Astrocyte of the spinal cord (primary cell): Measurements from ENCODE around the gene BTBD19.

Source experiments
- DNase-seq: peaks from one replicate; pipeline ENCODE4 v3.0.0; 2011; ENCODE audit warnings: low read depth, low spot score
- H3K4me3 ChIP-seq: 2 replicates; pipeline ENCODE4 v1.5.1; 2011; ENCODE audit warnings: low read depth, mild to moderate bottlenecking, low read length, moderate library complexity
- in situ Hi-C: cut with HindIII; loops from 2 replicates; pipeline ENCODE4 v1.10.0; 2017; ENCODE audit warnings: low sequenced_read_pairs
- TF ChIP-seq, protein P1 (sequence below): IDR thresholded peaks from 2 replicates; pipeline ENCODE4 v1.5.1; 2012; ENCODE audit warnings: low read depth, mild to moderate bottlenecking, low read length, inconsistent platforms

BTBD19 gene

GRCh38 chr1:44849575-44850132, 41.3 kb downstream of the BTBD19 start:
- TF ChIP-seq, protein P1, sequence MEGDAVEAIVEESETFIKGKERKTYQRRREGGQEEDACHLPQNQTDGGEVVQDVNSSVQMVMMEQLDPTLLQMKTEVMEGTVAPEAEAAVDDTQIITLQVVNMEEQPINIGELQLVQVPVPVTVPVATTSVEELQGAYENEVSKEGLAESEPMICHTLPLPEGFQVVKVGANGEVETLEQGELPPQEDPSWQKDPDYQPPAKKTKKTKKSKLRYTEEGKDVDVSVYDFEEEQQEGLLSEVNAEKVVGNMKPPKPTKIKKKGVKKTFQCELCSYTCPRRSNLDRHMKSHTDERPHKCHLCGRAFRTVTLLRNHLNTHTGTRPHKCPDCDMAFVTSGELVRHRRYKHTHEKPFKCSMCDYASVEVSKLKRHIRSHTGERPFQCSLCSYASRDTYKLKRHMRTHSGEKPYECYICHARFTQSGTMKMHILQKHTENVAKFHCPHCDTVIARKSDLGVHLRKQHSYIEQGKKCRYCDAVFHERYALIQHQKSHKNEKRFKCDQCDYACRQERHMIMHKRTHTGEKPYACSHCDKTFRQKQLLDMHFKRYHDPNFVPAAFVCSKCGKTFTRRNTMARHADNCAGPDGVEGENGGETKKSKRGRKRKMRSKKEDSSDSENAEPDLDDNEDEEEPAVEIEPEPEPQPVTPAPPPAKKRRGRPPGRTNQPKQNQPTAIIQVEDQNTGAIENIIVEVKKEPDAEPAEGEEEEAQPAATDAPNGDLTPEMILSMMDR, result no peak
- in situ Hi-C loops, result no loop called here
- no peak overlapping the region for H3K4me3 ChIP-seq
- no peak for DNase-seq

DNA sequence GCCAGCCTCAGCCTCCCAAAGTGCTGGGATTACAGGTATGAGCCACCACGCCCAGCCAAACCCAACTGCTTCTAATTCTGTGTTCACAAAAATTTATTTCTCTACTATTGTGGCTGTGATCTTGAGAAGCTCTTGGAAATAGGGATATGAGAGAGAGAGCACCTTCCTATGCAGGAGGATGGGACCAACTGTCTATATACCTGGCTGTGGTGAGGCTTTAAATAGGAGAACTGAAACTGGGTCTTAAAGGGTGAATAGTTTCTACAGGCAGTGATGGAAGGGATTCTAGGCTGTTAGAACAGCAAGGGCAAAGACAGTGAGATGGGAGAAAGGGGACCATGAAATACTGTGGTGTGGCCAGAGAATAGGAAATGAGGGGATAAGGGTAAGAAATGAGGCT, 43.0 kb downstream of the BTBD19 start:
- TF ChIP-seq, protein P1, result no peak

DNA sequence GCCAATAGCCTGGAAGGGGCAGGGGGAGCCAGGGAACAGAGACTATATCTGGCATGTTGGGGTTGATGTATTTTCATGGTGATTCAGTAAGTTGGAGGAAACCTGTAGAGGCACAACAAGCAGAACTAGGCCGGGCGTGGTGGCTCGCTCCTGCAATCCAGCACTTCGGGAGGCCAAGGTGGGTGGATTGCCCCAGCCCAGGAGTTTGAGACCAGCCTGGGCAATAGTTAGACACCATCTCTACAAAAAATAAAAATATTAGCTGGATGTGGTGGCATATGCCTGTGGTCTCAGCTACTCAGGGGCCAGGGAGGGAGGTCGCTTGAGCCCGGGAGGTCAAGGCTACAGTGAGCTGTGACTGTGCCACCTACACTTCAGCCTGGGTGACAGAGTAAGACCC, 44.9 kb downstream of the BTBD19 start:
- H3K4me3 ChIP-seq, result no peak overlapping the region
- TF ChIP-seq, protein P1, result no peak
- no peak for DNase-seq
- in situ Hi-C loops, result no loop called here

More for the DNA sequence above, 43.0 kb downstream of the BTBD19 start:
- in situ Hi-C loops, result no loop called here
- H3K4me3 ChIP-seq, result no peak overlapping the region
- no peak for DNase-seq

DNA sequence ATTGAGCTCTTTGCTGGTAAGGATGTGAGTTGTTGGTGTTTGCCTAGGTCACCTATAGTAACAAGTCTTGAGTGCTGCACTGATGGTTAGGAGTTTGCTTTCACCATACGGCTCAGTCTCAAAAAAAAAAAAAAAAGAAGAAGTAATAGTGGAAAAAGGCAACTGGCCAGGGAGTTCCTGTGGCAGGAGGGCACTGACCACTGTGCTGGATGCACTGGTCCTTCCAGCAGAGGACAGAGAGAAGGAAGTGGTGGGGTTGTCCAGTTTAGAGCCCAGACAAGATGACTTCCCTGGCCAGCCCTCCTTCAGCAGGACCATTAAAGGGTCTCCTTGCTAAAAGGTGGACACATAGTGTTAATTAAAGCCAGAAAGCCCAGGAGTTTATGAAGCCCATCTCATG, 46.6 kb downstream of the BTBD19 start:
- DNase-seq, result no peak
- no peak overlapping the region for H3K4me3 ChIP-seq
- in situ Hi-C loops, result no loop called here
- TF ChIP-seq, protein P1, result no peak

GRCh38 chr1:44855742-44856141, 47.4 kb downstream of the BTBD19 start:
- in situ Hi-C loops, result no loop called here
- no peak for DNase-seq
- no peak overlapping the region for H3K4me3 ChIP-seq
- TF ChIP-seq, protein P1, result no peak

GRCh38 chr1:44857446-44857845, 49.1 kb downstream of the BTBD19 start:
- DNase-seq, result no peak
- in situ Hi-C loops, result no loop called here
- no peak overlapping the region for H3K4me3 ChIP-seq
- TF ChIP-seq, protein P1, result no peak

GRCh38 chr1:44860331-44860730, 52.0 kb downstream of the BTBD19 start:
- in situ Hi-C loops, result no loop called here
- TF ChIP-seq, protein P1, result no peak
- H3K4me3 ChIP-seq, result no peak overlapping the region
- no peak for DNase-seq
